ENCODE measurements around the gene MYL7.
"Not testable (repeated sequence)": the region's sequence is repeated elsewhere in the genome, so short reads cannot be mapped to it uniquely, and the experiment has no call there.

MYL7 gene

GRCh38 chr7:44141221-44141850 lies at the start of gene MYL7:
TSS of gene MYL7 (minus strand) at chr7:44141332. CDS start at chr7:44141305, 27 bp downstream.
- ATAC-seq, result no peak

- no peak for ATAC-seq
These were observed 49.1 kb upstream of the MYL7 start for GRCh38 chr7:44189993-44190872.

- no peak for ATAC-seq
These were observed 48.3 kb upstream of the MYL7 start, which contains the start of gene GCK for GRCh38 chr7:44189286-44189992. TSS of gene GCK (minus strand) at chr7:44189439. CDS start at chr7:44188953, 486 bp downstream.

DNA sequence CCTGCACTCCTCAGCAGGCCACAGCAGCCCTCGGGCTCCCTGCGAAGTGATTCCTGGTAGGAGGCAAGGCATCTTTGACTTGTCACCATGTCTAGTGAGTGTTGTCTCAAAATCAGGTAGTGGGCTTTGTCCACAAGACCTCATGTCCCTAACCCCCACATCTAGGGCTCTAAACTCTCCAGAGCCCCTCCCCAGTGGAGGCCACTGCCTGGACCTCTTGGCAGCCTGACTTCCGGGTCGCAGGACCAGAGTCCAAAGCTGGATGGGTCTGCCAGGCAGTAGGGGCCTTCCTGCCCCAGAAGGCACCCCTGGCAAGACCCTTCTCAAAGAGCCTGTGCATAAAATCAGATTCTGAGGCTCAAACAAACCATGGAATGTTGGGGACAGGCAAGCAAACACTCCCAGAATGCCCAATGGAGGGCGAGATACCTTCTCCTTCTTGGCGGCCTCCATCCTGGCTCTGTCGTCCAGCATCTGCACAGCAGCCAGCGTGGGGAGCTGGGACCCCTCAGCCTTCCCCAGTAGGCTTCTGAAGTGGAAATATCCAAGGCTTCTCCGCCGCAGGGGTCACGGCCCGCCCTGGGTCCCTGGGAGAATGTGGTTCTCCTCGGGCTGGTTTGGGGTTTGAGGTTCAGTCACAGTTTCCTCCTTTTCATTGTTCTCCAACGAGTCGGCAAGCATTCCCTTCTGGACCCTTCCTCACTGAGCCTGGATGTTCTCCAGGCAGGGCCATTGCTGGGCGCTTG lies 47.5 kb upstream of the MYL7 start:
- ATAC-seq, result no peak

- no peak for ATAC-seq
These were observed 46.7 kb upstream of the MYL7 start for GRCh38 chr7:44187636-44188416.

GRCh38 chr7:44186736-44187135 lies 45.6 kb upstream of the MYL7 start:
- ATAC-seq, result no peak

GRCh38 chr7:44185729-44186128 lies 44.6 kb upstream of the MYL7 start:
- ATAC-seq, result no peak

DNA sequence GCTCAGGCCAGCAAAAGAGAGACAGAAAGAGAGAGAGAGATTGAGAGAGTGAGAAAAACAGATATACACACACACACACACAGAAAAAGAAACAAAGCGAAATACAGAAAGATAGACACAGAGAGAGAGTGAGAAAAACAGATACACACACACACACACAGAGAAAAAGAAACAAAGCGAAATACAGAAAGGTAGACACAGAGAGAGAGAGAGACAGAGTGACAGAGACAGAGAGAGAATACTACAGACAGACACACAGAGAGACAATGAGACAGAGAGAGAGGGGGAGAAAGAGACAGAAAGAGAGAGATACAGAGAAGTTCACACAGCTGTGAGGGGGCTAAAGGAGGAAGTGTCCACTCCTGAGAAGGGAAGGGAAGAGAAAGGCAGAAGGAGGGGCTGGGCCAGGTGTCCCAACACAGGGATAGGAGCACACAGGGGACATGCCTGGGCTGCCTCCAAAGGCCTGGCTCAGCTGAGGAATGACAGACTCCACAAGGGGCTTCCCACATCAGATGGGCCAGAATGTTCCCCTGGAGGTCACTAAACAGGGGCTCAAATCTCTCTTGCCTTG lies 43.8 kb upstream of the MYL7 start:
- ATAC-seq, result no peak

- no peak for ATAC-seq
These were observed 43.2 kb upstream of the MYL7 start for GRCh38 chr7:44184206-44184872.

DNA sequence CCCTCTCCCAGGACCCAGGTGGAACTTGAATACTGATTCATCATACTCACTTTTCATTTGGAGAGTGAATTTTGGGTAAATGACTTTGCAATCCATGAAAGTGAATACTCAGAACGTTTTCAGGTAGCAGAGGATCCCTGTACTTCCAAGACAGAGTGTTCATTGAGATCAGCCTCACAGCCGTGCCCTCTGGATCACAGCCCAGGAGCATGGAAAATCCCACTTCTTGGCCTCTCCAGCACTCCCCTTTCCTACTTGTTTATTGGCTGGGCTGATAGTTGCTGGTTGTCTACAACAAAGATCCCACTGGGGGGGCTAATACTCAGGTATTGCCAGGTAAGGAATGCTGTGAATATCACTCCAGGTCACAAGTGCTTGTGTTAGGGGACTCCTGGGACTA lies 42.3 kb upstream of the MYL7 start:
- no peak for ATAC-seq

DNA sequence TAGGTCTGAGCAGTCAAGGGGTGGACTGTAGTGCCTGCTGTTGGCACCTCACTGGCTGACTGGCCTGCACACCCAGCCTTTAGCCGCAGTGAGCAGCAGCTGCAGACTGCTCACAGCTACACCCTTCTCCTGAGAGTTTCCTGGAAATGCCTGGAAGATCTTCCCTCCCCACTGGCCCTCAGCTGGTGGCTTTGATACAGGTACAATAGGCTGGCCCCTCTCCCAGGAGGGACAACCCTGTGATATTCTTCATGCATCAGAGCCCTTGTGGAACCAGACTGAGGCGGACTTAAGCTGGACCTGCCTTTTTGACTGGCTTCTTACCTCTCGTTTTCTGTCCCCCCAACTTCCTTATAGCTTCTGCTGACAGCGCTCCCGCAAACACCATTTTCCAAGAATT lies 41.7 kb upstream of the MYL7 start:
- no peak for ATAC-seq

GRCh38 chr7:44180631-44181030 lies 39.5 kb upstream of the MYL7 start:
- ATAC-seq, result no peak

- ATAC-seq, result no peak
These were observed 36.5 kb upstream of the MYL7 start for GRCh38 chr7:44177570-44178131.

GRCh38 chr7:44176486-44176885 lies 35.4 kb upstream of the MYL7 start:
- ATAC-seq, result no peak

DNA sequence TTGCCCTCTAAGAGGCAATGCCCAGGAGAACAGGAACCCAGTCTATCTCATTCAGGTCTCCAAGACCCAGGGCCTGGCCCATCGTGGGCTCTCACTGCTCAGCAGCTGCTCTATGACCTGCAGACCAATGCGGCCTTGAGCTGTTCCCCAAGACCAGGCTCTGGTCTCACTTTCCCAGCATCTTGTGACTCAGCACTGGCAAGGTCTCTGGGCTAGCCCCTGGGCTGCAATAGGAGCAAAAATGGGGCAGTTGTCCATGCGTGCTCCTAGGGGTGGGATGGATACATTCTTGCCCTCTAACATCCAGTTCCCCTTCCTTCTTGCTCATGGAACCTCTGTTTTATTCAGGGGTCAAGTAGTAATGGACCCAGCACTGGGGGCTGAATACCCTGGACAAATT lies 34.6 kb upstream of the MYL7 start:
- no peak for ATAC-seq

DNA sequence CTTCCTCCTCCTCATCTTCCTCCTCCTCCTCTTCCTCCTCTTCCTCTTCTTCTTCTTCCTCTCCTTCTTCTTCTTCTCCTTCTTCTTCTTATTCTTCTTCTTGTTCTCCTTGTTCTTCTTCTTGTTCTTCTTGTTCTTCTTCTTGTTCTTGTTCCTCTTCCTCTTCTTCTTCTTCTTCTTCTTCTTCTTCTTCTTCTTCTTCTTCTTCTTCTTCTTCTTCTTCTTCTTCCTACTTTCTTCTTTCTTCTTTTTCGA lies 33.5 kb upstream of the MYL7 start:
- ATAC-seq, result not testable (repeated sequence)

DNA sequence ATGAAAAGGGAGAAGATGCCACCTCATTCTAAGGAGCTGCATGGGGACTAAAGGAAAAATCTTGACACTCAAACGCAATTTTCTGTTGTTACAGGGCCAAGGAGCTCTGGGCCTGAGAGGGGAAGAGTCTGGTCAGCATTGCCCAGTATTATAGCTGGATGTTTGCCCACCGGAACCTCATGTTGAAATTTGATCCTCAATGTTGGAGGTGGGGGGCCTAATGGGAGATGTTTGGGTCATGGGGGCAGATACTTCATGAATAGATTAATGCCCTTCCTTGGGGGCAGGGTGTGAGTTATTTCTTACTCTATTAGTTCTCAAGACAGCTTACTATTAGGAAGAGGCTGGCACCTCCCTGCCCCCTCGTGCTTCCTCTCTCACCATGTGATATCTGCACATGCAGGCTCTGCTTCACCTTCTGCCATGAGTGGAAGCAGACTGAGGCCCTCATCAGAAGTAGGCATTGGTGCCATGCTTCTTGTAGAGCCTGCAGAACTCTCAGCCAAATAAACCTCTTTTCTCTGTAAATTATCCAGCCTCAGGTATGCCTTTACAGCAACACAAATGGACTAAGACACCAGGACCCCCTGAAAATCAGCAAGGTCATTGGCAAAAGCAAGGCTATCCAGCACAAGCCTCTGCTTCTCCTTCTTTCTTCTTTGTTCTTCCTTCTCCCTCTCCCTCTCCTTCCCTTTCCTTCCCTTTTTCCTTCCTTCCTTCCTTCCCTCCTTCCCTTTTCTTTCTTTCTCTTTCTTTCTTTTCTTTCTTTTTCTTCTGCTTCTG lies 33.0 kb upstream of the MYL7 start:
- ATAC-seq, result no peak

DNA sequence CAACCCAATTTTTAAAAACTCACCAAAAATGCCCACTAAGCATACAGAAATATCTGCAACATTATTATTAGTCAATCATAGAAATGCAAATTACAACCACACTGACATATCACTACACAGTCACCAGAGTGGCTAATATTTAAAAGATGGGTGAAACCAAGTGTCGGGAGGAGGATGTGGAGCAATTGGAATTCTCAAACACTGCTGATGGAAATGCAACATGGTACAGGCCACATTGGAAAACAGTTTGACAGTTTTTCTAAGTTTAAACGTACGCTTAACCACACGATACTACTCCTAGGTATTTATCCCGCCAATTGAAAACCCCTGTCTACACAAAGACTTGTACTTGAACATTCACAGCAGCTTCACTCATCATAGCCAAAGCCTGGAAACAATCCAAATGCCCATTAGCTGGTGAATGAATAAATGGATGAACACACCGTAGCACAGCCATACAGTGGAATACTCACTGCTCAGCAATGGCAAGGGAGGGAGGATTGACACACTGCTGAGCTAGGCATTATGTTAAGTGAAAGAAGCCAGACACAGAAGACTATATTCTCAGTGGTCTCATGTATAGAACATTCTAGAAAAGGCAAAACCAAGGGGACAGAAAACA lies 31.8 kb upstream of the MYL7 start:
- ATAC-seq, result no peak

DNA sequence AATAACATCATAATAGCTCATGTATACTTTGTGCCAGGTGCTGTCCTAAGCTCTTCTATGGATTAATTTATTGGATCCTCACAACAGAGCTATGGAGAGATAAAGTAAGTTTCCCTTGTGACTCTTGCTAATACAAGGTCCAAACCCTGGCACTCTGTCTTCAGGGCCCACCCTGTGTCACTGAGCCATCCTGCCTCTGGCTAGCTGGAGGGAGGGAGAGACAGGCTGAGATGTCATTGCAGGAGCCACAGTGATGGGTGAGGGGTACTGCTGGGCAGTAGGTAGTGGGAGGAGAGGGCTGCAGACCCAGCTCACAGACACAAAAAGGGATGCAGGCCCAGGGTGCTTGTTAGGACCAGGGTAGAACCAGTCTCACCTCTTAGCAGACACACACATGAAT lies 31.2 kb upstream of the MYL7 start:
- no peak for ATAC-seq

DNA sequence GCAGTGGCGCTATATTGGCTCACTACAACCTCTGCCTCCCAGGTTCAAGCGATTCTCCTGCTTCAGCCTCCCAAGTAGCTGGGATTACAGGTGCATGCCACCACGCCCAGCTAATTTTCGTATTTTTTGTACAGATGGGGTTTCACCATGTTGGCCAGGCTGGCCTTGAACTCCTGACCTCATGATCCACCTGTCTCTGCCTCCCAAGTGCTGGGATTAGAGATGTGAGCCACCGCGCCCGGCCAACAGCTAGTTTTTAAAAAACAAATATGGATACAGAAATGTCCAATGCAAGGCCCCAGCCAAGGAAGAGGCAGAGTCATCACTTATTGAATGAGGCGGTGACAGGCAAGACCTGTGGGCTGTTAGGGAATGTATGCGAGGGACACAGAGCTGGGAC lies 30.8 kb upstream of the MYL7 start:
- not testable (repeated sequence) for ATAC-seq

All from activated CD4-positive, CD25-positive, alpha-beta regulatory T cell treated with anti-CD3 and anti-CD28 coated beads, Interleukin-2, amount 50 U/mL, for 24 hours (primary cell).